A549 (cell line): ENCODE data around the gene PRPF40A.

Experiments used
- CEBPB ChIP-seq, 2 experiments: fragments of >200 bp in 1 of 2; sonication (Bioruptor Twin) in 1 of 2; formaldehyde crosslinking in 1 of 2; IDR thresholded peaks; 2 replicates each; pipeline ENCODE4 v1.6.1; 2012 to 2016
- CHD2 ChIP-seq: fragments of 150-350 bp; IDR thresholded peaks from 2 replicates; pipeline ENCODE4 v1.6.1; 2014; ENCODE audit warnings: low read length; ENCODE audit not compliant: partially characterized antibody
- CTCF ChIP-seq: fragments of >200 bp; sonication (Bioruptor Twin); formaldehyde crosslinking; IDR thresholded peaks from 3 replicates; pipeline ENCODE4 v1.5.1; 2016
- EP300 ChIP-seq, 2 experiments: fragments of >200 bp; sonication (Bioruptor Twin); formaldehyde crosslinking; IDR thresholded peaks; 2 replicates in 1 of 2; 3 replicates in 1 of 2; pipeline ENCODE4 v1.6.1; 2016 to 2017
- NR3C1 ChIP-seq: fragments of >200 bp; sonication (Bioruptor Twin); formaldehyde crosslinking; IDR thresholded peaks from 3 replicates; pipeline ENCODE4 v1.6.1; 2017
- RAD21 ChIP-seq, 2 experiments: fragments of >200 bp in 1 of 2; sonication (Bioruptor Twin) in 1 of 2; formaldehyde crosslinking in 1 of 2; IDR thresholded peaks in 1 of 2; conservative IDR thresholded peaks in 1 of 2; 2 replicates in 1 of 2; 3 replicates in 1 of 2; pipeline ENCODE4 v1.6.1; 2012 to 2018; ENCODE audit warnings: inconsistent platforms in 1 of 2
- REST ChIP-seq: fragments of 200-600 bp; sonication (generic); IDR thresholded peaks from 2 replicates; pipeline ENCODE4 v1.6.1; 2016; ENCODE audit warnings: antibody characterized with exemption, mild to moderate bottlenecking, moderate library complexity
- TF ChIP-seq, protein P1 (sequence below): IDR thresholded peaks from 2 replicates; pipeline ENCODE4 v1.6.1; 2012

DNA sequence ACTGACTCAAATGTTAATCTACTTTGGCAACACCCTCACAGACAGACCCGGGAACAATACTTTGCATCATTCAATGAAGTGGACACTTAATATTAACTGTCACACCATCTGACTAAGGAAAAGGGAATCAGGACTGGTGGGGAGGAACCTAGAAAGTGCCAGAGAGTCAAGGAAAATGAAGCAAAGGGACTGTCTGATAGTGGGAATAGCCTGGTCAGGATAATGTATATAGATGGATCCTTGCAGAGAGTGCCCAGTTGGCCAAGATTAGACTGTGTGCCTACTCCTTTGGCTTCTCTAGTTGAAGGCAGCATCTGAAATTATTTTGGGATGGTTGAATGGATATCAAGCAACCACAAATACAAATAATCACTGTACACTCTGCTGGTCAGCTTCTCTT is 46.4 kb upstream of the PRPF40A start:
- TF ChIP-seq CTCF (no peak), RAD21 (conservative IDR thresholded peaks at IDR 0.05 in 1 of 2, IDR thresholded peaks at IDR 0.05 in 1 of 2) (no peak), REST (no peak), CEBPB (IDR thresholded peaks at IDR 0.05) (no peak), EP300 (IDR thresholded peaks at IDR 0.05) (no peak), NR3C1 (no peak), CHD2 (no peak)
- TF ChIP-seq, protein P1, sequence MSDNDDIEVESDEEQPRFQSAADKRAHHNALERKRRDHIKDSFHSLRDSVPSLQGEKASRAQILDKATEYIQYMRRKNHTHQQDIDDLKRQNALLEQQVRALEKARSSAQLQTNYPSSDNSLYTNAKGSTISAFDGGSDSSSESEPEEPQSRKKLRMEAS = no peak
